ENCODE data around the gene DYNC1H1.

DYNC1H1 gene

DNA sequence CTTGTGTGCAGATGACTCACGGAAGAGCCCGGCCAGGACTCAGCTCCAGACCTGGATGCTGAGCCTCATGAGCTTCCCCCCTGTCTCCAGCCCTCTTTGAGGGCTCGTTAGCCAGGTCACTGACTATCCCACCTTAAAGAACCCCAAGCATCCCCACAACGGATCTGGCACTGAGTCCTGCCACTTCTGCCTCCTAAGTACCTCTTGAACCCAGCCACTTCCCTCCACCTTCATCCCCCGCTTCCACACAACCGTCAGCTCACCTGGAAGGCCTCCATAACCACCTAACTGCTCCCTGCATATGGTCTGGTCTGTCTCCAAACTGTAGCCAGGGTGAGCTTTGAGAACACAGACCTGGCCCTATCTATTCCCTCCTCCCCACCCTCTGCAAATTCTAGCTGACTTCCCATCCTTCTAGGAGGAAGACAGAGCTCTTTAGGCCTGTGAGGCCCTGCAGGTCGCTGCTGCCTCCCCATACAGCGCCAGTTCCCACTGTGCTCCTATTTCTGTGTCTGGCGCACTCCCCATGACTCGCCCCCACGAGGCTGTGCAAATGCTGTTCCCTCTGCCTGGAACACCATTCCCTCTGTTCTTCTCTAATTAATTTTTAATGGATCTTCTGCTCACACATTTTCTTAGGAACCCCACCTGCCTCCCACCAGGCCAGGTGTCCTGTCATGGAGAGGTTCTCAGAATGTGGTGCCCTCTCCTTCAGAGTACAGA, 125.4 kb downstream of the DYNC1H1 start:
- no peak for TF ChIP-seq ZNF274 (IDR thresholded peaks at IDR 0.05; ENCODE audit: low read depth, low read length)
- H3K4me3 ChIP-seq (ENCODE audit: low read length): no peak overlapping the region

DNA sequence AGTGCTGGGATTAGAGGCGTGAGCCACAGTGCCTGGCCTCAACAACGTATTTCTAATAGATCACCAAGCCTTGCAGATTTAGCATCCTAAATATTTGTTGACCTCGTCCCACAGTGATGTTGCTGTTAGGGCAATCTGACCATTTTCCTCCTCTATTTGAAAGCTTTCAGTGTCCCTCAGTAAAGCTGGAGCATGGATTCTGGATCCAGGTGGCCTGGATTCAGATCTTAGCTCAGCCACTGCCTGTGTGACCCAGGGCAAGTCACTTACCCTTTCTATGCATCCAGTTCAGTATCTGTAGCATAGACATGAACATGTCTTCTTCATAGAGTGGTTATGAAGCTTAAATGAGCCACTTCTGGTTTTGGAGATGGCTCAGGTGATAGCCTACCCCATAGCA, 126.3 kb downstream of the DYNC1H1 start:
- no peak overlapping the region for H3K4me3 ChIP-seq (ENCODE audit: low read length)
- no peak for TF ChIP-seq ZNF274 (IDR thresholded peaks at IDR 0.05; ENCODE audit: low read depth, low read length)

DNA sequence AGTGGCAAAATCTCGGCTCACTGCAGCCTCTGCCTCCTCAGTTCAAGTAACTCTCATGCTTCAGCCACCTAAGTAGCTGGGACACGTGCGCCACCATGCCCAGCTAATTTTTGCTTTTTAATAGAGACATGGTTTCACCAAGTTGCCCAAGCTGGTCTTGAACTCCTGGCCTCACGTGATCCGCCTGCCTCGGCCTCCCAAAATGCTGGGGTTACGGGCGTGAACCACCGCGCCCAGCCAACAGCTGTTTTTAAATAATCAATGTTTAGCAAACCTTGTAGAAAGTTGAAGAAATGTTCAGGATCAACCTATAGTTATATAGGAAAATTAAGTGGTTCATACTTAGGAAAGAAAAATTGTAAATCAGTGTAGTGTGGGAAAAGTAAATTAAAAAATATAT, 128.4 kb downstream of the DYNC1H1 start:
- TF ChIP-seq ZNF274 (IDR thresholded peaks at IDR 0.05; ENCODE audit: low read depth, low read length): no peak
- no peak overlapping the region for H3K4me3 ChIP-seq (ENCODE audit: low read length)

DNA sequence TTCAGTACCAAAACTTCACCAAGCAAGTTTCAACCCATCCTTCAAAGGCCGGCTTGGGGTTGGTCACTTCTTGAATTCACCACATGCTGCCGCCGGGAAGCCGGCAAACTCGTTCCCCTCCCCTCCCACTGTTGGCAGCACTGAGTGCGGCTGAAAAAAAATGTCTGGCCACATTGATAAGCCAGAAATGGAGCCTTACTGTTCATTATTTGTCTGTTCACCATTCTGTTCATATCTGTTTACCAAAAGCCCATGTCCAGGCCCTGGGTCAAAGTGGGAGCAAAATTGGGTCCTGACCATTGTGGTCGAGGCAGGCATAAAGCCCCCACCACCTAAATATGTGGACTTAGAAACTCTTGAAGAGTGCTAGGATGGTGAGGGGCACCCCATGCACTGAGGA, 129.7 kb downstream of the DYNC1H1 start:
- H3K4me3 ChIP-seq (ENCODE audit: low read length): no peak overlapping the region
- no peak for TF ChIP-seq ZNF274 (IDR thresholded peaks at IDR 0.05; ENCODE audit: low read depth, low read length)

DNA sequence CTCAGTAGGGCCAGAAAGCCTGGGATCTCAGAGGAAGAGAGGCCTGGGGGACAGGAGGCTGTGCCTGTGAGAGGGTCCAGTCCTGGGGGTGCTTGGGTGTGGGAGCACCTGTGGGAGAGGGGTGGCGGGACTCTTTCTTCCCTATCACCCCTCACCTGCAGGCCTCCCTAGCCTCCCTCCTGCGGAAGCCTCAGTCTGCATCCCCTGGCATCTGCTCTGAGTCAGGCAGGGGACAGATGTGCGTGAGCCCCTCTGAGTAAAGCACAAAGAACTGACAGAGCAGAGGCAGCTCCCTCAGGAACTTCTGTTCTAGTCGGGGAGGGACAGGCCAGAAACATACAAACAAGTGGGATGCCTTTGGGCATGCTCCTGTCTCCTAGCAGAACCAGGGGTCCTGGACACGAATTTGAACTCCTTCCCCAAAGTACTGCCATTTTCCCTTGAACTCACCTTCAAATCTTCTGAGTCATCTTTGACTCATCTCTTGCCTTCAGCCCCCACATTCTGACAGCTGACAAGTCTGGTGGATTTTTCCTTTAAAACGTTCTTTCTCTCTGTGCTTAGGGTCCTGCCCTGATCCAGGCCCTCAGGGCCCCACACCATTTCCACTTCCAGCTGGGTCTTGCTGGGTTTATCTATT, 131.0 kb downstream of the DYNC1H1 start:
- no peak for TF ChIP-seq ZNF274 (IDR thresholded peaks at IDR 0.05; ENCODE audit: low read depth, low read length)
- no peak overlapping the region for H3K4me3 ChIP-seq (ENCODE audit: low read length)

DNA sequence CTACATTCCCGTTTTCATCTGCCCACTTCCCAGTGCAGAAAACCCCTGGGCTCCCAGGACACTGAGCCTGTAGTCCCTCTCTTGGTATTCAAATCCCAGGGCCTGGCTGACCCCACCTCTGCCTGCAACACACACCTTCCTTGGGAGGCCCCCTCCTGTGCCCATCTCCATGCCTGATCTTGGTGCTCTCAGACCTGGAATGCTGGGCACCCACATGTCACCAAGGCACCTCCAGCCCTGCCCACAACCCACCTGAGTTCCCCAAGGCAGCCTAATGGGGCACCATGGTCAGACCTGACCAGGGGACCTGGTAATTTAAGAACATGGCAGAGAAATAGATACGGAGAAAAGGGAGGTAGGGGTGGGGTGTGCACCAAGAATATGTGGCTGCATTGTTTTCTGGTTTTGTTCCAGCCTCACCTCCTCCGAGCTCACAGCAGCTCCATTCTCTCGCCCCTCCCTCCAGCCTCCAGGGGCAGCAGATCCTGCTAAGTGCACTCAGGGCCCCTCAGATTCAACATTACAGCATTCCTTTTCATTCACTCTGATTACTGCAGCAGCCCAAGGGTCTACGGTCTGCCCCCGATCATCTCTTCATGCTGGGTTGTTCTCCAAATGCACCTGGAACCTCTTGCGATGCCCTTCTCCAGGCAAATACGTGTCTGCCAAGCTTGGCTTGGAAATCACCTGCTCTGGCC, 131.6 kb downstream of the DYNC1H1 start:
- no peak for TF ChIP-seq ZNF274 (IDR thresholded peaks at IDR 0.05; ENCODE audit: low read depth, low read length)
- H3K4me3 ChIP-seq (ENCODE audit: low read length): no peak overlapping the region

DNA sequence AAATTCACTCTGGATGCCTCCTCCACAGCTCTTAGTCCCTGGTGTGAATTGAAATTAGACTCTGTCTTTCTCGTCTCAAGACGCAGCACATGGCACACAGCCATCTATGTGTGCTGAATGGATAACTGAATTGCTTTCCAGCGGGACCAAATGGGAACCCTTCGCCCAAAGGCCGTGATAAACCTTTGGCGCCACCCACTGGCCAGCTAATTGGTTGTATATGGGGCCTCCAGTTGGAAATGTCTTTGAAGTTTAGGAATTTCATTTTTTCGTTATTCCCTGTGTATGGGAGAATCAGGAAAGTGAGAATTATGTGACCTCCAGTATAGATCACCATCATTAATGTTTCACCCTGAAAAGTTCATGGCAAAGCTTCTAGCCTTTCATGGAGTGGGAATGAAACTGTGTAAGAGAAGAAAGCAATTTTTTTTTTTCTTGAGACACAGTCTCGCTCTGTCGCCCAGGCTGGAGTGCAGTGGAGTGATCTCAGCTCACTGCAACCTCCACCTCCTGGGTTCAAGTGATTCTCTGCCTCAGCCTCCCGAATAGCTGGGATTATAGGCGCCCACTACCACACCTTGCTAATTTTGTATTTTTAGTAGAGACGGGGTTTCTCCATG, 132.3 kb downstream of the DYNC1H1 start:
- TF ChIP-seq ZNF274 (IDR thresholded peaks at IDR 0.05; ENCODE audit: low read depth, low read length): no peak
- no peak overlapping the region for H3K4me3 ChIP-seq (ENCODE audit: low read length)

DNA sequence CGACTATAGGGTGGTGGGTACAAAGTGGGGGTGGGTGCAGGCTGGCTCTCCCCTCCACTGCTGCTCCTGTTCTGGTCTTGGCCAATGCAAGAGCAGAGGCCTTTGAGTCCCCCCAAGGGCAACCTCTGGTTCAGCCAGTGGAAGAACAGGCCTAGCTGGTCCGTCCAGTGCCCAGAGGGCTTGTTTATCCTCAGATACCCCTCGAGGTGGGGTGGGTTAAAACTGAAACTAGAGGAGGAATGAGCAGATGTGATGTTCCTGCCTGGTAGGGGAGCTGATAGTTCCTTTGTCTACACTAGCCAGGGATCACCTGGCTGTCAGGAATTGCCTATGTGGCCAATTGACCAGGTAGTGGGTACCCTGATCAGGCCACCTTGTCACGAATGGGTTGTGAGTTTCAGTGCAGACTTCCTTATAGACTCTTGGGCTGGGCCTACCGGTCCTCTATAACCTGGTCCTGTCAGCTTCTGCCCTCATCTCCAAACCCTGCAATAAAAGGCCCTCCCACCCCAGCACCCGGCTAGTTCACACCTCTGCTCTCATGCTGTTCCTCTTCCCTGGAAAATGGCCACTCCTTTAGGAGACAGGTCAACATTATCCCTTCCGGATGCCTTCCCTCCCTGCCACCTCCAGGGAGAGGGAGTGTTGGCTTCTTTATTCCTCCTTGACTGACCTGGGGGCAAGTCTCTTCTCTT, 133.2 kb downstream of the DYNC1H1 start:
- no peak overlapping the region for H3K4me3 ChIP-seq (ENCODE audit: low read length)
- no peak for TF ChIP-seq ZNF274 (IDR thresholded peaks at IDR 0.05; ENCODE audit: low read depth, low read length)

DNA sequence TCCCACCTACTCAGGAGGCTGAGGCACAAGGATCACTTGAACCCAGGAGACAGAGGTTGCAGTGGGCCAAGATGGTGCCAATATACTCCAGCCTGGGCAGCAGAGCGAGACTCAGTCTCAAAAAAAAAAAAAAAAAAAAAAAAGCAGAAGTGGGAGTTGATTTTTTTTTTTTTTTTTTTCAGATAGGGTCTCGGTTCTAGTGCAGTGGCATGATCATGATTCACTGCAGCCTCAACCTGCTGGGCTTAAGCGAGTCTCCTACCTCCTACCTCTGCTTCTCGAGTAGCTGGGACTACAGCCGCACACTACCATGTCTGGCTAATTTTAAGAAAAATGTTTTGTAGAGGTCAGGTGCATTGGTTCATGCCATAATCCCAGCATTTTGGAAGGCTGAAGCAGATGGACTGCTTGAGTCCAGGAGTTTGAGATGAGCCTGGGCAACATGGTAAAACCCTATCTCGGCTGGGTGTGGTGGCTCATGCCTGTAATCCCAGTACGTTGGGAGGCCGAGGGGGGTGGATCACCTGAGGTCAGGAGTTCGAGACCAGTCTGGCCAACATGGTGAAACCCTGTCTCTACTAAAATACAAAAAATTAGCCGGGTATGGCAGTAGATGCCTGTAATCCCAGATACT, 138.8 kb downstream of the DYNC1H1 start:
- H3K4me3 ChIP-seq (ENCODE audit: low read length): no peak overlapping the region
- no peak for TF ChIP-seq ZNF274 (IDR thresholded peaks at IDR 0.05; ENCODE audit: low read depth, low read length)

DNA sequence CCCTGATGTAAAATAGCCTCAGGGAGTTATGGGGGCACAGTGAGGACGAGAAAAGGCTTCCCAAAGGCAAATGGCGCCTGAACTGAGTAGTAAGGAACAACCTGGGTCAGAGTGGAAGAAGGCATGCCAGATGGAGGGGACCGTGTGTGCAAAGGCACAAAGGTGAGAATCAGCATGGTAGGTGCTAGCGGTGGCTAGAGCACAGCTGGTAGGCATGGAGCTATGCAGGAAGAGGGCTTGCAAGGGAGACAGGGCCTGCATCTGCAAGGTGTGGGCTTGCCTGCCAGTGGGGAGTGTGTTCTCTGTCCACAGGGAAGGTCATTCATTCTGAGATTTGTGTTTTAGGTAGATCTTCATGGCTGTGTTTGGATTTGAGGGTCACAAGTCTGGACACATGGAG, 141.0 kb downstream of the DYNC1H1 start:
- TF ChIP-seq ZNF274 (IDR thresholded peaks at IDR 0.05; ENCODE audit: low read depth, low read length): no peak
- H3K4me3 ChIP-seq (ENCODE audit: low read length): no peak overlapping the region

All from GM08714 (cell line).